Breast epithelium (tissue), 3 donors: Measurements from ENCODE around the gene DNMT3A.
A peak's percentile ranks its signal among the peaks of the same experiment; 100 is the strongest.

ENCODE experiments used
- POLR2A ChIP-seq: fragments of 450-650 bp; IDR thresholded peaks from one replicate; pipeline ENCODE4 v1.6.1; 2016; ENCODE audit warnings: antibody characterized with exemption, mild to moderate bottlenecking, moderate library complexity
- TF ChIP-seq, protein P1 (sequence below), 3 donors: fragments of 450-650 bp; IDR thresholded peaks; one replicate each; pipeline ENCODE4 v1.5.1; 2016 to 2017; ENCODE audit warnings: antibody characterized with exemption in 3 of 3, mild to moderate bottlenecking in 3 of 3, moderate library complexity in 3 of 3

DNA sequence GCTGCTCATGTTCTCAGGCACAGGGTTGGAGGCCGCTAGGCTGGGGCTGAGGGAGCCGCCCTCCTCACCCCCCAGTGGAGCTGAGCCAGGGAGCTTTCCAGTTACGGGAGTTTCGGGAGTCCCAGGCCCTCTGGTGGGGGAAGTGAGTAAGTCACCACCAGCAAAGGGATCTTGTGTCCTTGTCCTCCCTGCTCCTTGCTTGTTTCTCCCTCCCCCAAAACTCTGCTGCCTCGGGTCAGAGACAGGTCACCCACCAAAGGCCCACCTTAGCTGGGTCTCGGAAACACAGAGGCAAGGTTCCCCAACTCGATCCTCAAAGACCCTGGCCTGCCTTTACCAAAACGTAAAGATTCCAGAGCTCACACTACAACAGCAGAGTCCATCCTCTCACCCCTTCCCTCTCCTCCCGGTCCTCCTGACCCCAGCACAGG is 112.9 kb downstream of the DNMT3A start:
- TF ChIP-seq, protein P1, sequence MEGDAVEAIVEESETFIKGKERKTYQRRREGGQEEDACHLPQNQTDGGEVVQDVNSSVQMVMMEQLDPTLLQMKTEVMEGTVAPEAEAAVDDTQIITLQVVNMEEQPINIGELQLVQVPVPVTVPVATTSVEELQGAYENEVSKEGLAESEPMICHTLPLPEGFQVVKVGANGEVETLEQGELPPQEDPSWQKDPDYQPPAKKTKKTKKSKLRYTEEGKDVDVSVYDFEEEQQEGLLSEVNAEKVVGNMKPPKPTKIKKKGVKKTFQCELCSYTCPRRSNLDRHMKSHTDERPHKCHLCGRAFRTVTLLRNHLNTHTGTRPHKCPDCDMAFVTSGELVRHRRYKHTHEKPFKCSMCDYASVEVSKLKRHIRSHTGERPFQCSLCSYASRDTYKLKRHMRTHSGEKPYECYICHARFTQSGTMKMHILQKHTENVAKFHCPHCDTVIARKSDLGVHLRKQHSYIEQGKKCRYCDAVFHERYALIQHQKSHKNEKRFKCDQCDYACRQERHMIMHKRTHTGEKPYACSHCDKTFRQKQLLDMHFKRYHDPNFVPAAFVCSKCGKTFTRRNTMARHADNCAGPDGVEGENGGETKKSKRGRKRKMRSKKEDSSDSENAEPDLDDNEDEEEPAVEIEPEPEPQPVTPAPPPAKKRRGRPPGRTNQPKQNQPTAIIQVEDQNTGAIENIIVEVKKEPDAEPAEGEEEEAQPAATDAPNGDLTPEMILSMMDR (IDR thresholded peaks at IDR 0.05): peak; percentile 55 to 71 (median 61)
- no peak for TF ChIP-seq POLR2A
